ENCODE results near the gene IKZF5. TPM values are rescaled to one million over a fixed set of nuclear protein-coding genes. Genes with fewer than 3 reads are reported as not detected.

The IKZF5 gene
- total RNA-seq, 4 donors from 2014 or later = 6.2 to 11.1 (median 7.1) TPM

DNA sequence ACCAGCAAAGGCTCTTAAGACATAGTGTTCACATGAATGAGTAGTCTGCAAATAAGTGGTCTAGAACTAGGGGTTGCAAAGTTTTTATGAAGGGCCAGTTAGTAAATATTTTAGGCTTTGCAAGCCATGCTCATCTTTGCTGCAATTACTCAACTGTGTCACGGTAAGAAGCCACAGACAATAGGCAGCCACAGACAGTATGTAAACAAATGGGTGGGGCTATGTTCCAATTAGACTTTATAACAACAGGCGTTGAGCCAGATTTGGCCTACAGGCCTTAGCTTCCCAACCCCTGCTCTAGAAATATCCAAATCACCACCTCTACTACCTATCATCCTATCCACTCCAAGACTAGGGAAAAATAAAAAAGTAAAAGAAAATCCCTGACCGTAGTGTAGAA is 9.2 kb downstream of the IKZF5 start:
- no peak for DNase-seq
- Histone ChIP-seq H3K36me3 (peaks cover 0 to 11% (median 5%) of the 10 kb centered on the region in 4 donors), H3K27ac (no peak overlapping the region), H3K27me3 (no peaks in the 10 kb centered on the region), H3K4me1 (peaks cover 0 to 18% (median 13%) of the 10 kb centered on the region in 4 donors), H3K4me3 (no peak overlapping the region), H3K9me3 (no peaks in the 10 kb centered on the region)
- intact Hi-C loops (cut with DNase I; ENCODE audit: low total_unique reads) = no loop called here
- 30 to 36% methylated on average over 2 to 3 of the region's 3 CpGs for WGBS, 2 donors (ENCODE audit: low coverage in 1 of 2)
- TF ChIP-seq, protein P1, sequence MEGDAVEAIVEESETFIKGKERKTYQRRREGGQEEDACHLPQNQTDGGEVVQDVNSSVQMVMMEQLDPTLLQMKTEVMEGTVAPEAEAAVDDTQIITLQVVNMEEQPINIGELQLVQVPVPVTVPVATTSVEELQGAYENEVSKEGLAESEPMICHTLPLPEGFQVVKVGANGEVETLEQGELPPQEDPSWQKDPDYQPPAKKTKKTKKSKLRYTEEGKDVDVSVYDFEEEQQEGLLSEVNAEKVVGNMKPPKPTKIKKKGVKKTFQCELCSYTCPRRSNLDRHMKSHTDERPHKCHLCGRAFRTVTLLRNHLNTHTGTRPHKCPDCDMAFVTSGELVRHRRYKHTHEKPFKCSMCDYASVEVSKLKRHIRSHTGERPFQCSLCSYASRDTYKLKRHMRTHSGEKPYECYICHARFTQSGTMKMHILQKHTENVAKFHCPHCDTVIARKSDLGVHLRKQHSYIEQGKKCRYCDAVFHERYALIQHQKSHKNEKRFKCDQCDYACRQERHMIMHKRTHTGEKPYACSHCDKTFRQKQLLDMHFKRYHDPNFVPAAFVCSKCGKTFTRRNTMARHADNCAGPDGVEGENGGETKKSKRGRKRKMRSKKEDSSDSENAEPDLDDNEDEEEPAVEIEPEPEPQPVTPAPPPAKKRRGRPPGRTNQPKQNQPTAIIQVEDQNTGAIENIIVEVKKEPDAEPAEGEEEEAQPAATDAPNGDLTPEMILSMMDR (IDR thresholded peaks at IDR 0.05) = no peak
- in situ Hi-C loops (cut with MboI; ENCODE audit: low pct_ligation_motif_present in 1 of 4, low pct_unique_long_range_greater_than_20kb in 1 of 4, low sequenced_read_pairs in 3 of 4) = no loop called here

DNA sequence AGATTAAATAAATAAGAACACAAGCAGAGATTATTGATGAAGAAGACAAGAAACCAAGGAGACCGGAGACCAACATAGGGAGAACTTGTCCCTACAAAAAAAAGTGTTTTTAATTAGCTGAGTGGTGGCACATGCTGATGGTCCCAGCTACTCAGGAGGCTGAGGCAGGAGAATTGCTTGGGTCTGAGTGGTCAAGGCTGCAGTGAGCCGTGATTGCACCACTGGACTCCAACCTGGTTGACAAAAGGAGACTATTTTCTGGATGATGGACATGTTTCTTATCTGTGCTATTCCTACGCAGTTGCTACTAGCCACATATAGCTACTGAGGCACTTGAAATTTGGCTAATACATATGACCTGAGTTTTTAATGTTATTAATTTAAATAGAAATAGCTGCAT is 9.7 kb downstream of the IKZF5 start:
- Histone ChIP-seq H3K9me3 (no peaks in the 10 kb centered on the region), H3K4me1 (peaks cover 0 to 17% (median 13%) of the 10 kb centered on the region in 4 donors), H3K4me3 (no peak overlapping the region), H3K27ac (no peak overlapping the region), H3K27me3 (no peaks in the 10 kb centered on the region), H3K36me3 (peaks cover 0 to 16% (median 7%) of the 10 kb centered on the region in 4 donors)
- TF ChIP-seq, protein P1 (IDR thresholded peaks at IDR 0.05) = no peak
- TF ChIP-seq POLR2AphosphoS5 (IDR thresholded peaks at IDR 0.05) = no peak
- no peak for TF ChIP-seq POLR2A (IDR thresholded peaks at IDR 0.05)
- no peak for DNase-seq
- 83 to 95% methylated on average over 2 to 3 of the region's 3 CpGs for WGBS, 2 donors (ENCODE audit: low coverage in 1 of 2)
- intact Hi-C loops (cut with DNase I; ENCODE audit: low total_unique reads) = no loop called here
- in situ Hi-C loops (cut with MboI; ENCODE audit: low pct_ligation_motif_present in 1 of 4, low pct_unique_long_range_greater_than_20kb in 1 of 4, low sequenced_read_pairs in 3 of 4) = no loop called here

DNA sequence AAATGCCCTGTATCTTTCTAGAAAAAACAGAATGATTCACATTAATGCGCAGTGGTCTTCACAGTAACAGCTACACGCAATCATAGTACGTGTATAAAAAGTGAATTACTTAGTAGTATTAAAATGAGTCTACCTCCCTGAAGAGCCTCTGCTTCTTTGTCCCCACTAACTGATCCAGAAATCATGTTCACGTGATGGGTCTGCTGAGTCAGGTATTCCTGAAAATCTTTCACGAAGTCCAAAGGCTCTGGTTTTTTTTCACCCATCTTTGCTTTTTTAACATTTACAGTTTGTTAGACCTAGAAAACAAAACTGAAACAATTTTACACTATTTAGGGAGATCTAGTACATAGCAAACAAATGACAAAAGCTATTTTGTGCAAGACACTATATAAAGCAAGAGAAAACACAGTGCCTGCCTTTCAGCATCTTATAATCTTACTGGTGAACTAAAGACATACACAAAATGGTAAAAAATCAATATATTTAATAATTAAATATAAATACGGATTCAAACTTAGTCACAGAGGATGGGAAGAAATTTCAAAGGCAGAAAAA is 10.2 kb downstream of the IKZF5 start:
- in situ Hi-C loops (cut with MboI; ENCODE audit: low pct_ligation_motif_present in 1 of 4, low pct_unique_long_range_greater_than_20kb in 1 of 4, low sequenced_read_pairs in 3 of 4) (no loop called here), intact Hi-C loops (cut with DNase I; ENCODE audit: low total_unique reads) (no loop called here)
- WGBS, 2 donors (ENCODE audit: low coverage in 1 of 2) = 61 to 88% methylated on average over 6 of the region's 6 CpGs

DNA sequence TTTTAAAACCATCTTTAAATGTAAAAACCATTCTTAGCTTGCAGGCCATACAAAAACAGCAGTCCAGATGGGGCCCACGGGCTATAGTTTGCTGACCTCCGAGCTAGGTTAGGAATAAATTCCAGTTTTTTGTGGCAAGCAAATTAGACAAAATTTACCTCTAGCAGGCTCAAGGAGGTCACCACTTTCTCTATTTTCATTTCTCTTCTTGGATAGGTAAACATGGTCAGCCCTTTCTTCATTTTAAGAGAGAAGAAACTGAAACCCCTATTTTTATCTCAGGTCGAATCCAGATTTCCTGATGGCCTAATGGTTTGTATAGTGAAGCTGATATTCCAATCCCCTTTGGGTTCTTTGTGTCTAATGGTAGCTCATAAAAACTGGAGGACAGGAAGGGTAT is 10.7 kb downstream of the IKZF5 start:
- Histone ChIP-seq H3K9me3 (no peaks in the 10 kb centered on the region), H3K27ac (no peak overlapping the region), H3K4me3 (no peak overlapping the region), H3K4me1 (peaks cover 0 to 17% (median 13%) of the 10 kb centered on the region in 4 donors), H3K27me3 (no peaks in the 10 kb centered on the region), H3K36me3 (peaks cover 0 to 19% (median 9%) of the 10 kb centered on the region in 4 donors)
- TF ChIP-seq POLR2A (IDR thresholded peaks at IDR 0.05) (no peak), POLR2AphosphoS5 (IDR thresholded peaks at IDR 0.05) (no peak), EP300 (IDR thresholded peaks at IDR 0.05; ENCODE audit: low read depth) (no peak)
- TF ChIP-seq, protein P1 (IDR thresholded peaks at IDR 0.05) = no peak
- DNase-seq = no peak
- WGBS, 2 donors (ENCODE audit: low coverage in 1 of 2) = 80 to 88% methylated on average over 3 of the region's 3 CpGs
- intact Hi-C loops (cut with DNase I; ENCODE audit: low total_unique reads) (no loop called here), in situ Hi-C loops (cut with MboI; ENCODE audit: low pct_ligation_motif_present in 1 of 4, low pct_unique_long_range_greater_than_20kb in 1 of 4, low sequenced_read_pairs in 3 of 4) (no loop called here)

More for the DNA sequence above, 10.2 kb downstream of the IKZF5 start:
- Histone ChIP-seq H3K36me3 (peaks cover 0 to 19% (median 8%) of the 10 kb centered on the region in 4 donors), H3K9me3 (no peaks in the 10 kb centered on the region), H3K4me1 (peaks cover 0 to 17% (median 13%) of the 10 kb centered on the region in 4 donors), H3K27me3 (no peaks in the 10 kb centered on the region), H3K27ac (no peak overlapping the region), H3K4me3 (no peak overlapping the region)
- TF ChIP-seq POLR2AphosphoS5 (IDR thresholded peaks at IDR 0.05) = no peak
- TF ChIP-seq POLR2A (IDR thresholded peaks at IDR 0.05) = no peak
- TF ChIP-seq EP300 (IDR thresholded peaks at IDR 0.05; ENCODE audit: low read depth) = no peak
- TF ChIP-seq, protein P1 (IDR thresholded peaks at IDR 0.05) = no peak
- DNase-seq = no peak

All from transverse colon (tissue), 4 donors.